ENCODE results near the gene MYRF. TPM values are rescaled to one million over a fixed set of nuclear protein-coding genes. Genes with fewer than 3 reads are reported as not detected.
A peak's percentile ranks its signal among the peaks of the same experiment; 100 is the strongest.

The MYRF gene
- total and polyA plus RNA-seq, 2 of the 13 experiments (the other 11 are each of a cell fraction or from before 2014, with no cell fraction given): 10.2 to 25.9 TPM

GRCh38 chr11:61815790-61816735, 63.6 kb downstream of the MYRF start (continued):
- TF ChIP-seq ZFP37 (CRISPR knock-in tag; IDR thresholded peaks at IDR 0.05; ENCODE audit: borderline replicate concordance): 0 out of 2 replicates have a peak, but pooled peaks have one; percentile 27
- no peak for TF ChIP-seq ZNF296 (CRISPR knock-in tag; conservative IDR thresholded peaks at IDR 0.05)
- TF ChIP-seq RNF2 (conservative IDR thresholded peaks at IDR 0.05; ENCODE audit: low read depth): no peak
- TF ChIP-seq CCDC6 (CRISPR knock-in tag; IDR thresholded peaks at IDR 0.05): no peak; the same call in 1 of the 2 replicates
- peak; percentile 49; the same call in 1 of the 2 replicates for TF ChIP-seq BRD4 (CRISPR knock-in tag; IDR thresholded peaks at IDR 0.05)
- no peak for TF ChIP-seq FOXO4 (CRISPR knock-in tag; conservative IDR thresholded peaks at IDR 0.05)
- no peak for TF ChIP-seq ZFP36L1 (CRISPR knock-in tag; IDR thresholded peaks at IDR 0.05)
- no peak; the same call in 1 of the 2 replicates for TF ChIP-seq JUNB (CRISPR knock-in tag; IDR thresholded peaks at IDR 0.05; ENCODE audit: borderline replicate concordance)
- no peak for TF ChIP-seq RXRB (CRISPR knock-in tag; IDR thresholded peaks at IDR 0.05; ENCODE audit: borderline replicate concordance)
- no peak for TF ChIP-seq ATF6 (CRISPR knock-in tag; conservative IDR thresholded peaks at IDR 0.05)
- TF ChIP-seq ZNF7 (CRISPR knock-in tag; IDR thresholded peaks at IDR 0.05): no peak
- no peak for TF ChIP-seq E2F1 (CRISPR knock-in tag; IDR thresholded peaks at IDR 0.05)
- TF ChIP-seq SRF (IDR thresholded peaks at IDR 0.05; ENCODE audit: low read depth, low read length): no peak
- 0 out of 2 replicates have a peak, but pooled peaks have one; percentile 3 for TF ChIP-seq REPIN1 (CRISPR knock-in tag; IDR thresholded peaks at IDR 0.05; ENCODE audit: borderline replicate concordance, low read depth)
- 0 out of 2 replicates have a peak, but pooled peaks have one; percentile 35 for TF ChIP-seq ZNF552 (CRISPR knock-in tag; IDR thresholded peaks at IDR 0.05; ENCODE audit: borderline replicate concordance)
- no peak; the same call in none of the 2 replicates for TF ChIP-seq ZNF275 (CRISPR knock-in tag; IDR thresholded peaks at IDR 0.05; ENCODE audit: borderline replicate concordance)
- TF ChIP-seq ZNF644 (CRISPR knock-in tag; IDR thresholded peaks at IDR 0.05; ENCODE audit: low read depth): no peak
- peak; percentile 2; the same call in 1 of the 2 replicates for TF ChIP-seq CSRNP1 (CRISPR knock-in tag; IDR thresholded peaks at IDR 0.05)
- TF ChIP-seq TARDBP (CRISPR knock-in tag; IDR thresholded peaks at IDR 0.05): peak; percentile 5; the same call in 1 of the 2 replicates

All from HepG2 (cell line).